A549 (cell line): ENCODE data around the gene C15orf39.

Experiments used
- CEBPB ChIP-seq, 2 experiments: fragments of >200 bp in 1 of 2; sonication (Bioruptor Twin) in 1 of 2; formaldehyde crosslinking in 1 of 2; IDR thresholded peaks; 2 replicates each; pipeline ENCODE4 v1.6.1; 2012 to 2016
- CHD2 ChIP-seq: fragments of 150-350 bp; IDR thresholded peaks from 2 replicates; pipeline ENCODE4 v1.6.1; 2014; ENCODE audit warnings: low read length; ENCODE audit not compliant: partially characterized antibody
- FOXS1 ChIP-seq: fragments of 250-450 bp; sonication (Bioruptor Pico); IDR thresholded peaks from 2 replicates; pipeline ENCODE4 v1.5.0; 2020; ENCODE audit warnings: mild to moderate bottlenecking, moderate library complexity
- KDM1A ChIP-seq: fragments of 200-600 bp; sonication (generic); IDR thresholded peaks from 2 replicates; pipeline ENCODE4 v1.6.1; 2016; ENCODE audit warnings: low read depth, mild to moderate bottlenecking
- NR3C1 ChIP-seq: fragments of >200 bp; sonication (Bioruptor Twin); formaldehyde crosslinking; IDR thresholded peaks from 3 replicates; pipeline ENCODE4 v1.6.1; 2017
- POLR2A ChIP-seq: IDR thresholded peaks from 2 replicates; pipeline ENCODE4 v1.6.1; 2012; ENCODE audit warnings: mild to moderate bottlenecking, low read length
- RARB ChIP-seq: fragments of 250-450 bp; sonication (Bioruptor Pico); IDR thresholded peaks from 2 replicates; pipeline ENCODE4 v1.8.0; 2021; ENCODE audit warnings: mild to moderate bottlenecking, moderate library complexity
- TP53 ChIP-seq: fragments of 250-450 bp; sonication (Bioruptor Pico); IDR thresholded peaks from 2 replicates; pipeline ENCODE4 v1.5.0; 2021; ENCODE audit warnings: mild to moderate bottlenecking, moderate library complexity
- ZSCAN20 ChIP-seq: fragments of 250-450 bp; sonication (Bioruptor Pico); IDR thresholded peaks from 2 replicates; pipeline ENCODE4 v1.8.0; 2022; ENCODE audit warnings: mild to moderate bottlenecking, moderate library complexity
- TF ChIP-seq, protein P1 (sequence below): fragments of >200 bp; sonication (Bioruptor Twin); formaldehyde crosslinking; IDR thresholded peaks from 3 replicates; pipeline ENCODE4 v1.5.1; 2016
- TF ChIP-seq, protein P2 (sequence below): IDR thresholded peaks from 2 replicates; pipeline ENCODE4 v1.6.1; 2012
- TF ChIP-seq, protein P3 (sequence below): fragments of 150-350 bp; IDR thresholded peaks from 2 replicates; pipeline ENCODE4 v1.6.1; 2014; ENCODE audit warnings: low read depth, mild to moderate bottlenecking, low read length
- TF ChIP-seq, protein P4 (sequence below): IDR thresholded peaks from 2 replicates; pipeline ENCODE4 v1.6.1; 2012; ENCODE audit warnings: low read depth, borderline replicate concordance

DNA sequence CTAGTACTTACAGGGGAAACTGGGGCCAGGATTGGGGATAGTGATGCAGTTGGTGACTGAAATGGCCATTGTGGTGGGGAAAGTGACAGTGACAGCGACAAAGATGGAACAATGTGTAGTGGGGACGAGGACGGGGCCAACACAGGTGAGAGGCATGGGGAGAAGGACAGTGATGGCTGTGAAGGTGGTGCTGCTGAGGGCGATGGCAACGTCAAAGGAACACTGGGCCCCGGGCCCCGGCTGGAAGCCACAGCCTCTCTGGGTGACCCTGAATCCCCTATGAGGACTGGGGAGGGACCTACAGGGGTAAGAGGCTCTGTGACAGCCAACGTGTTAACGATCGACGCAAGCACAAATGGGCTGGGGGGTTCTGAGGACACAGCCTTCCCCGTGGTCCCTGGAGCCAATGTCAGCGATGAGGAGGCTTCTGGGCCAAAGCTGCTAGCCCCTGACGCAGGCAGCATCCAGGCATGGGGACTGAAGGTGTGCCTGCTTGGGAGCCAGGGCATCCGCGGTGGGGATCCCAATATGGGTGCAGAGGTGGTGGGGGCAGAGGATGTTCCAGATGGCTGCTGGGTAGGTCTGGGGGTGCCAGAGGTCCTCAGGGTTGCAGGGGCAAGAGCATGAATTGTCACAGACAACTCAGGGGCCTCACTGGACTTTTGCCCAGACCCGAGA is 31.3 kb downstream of the C15orf39 start:
- TF ChIP-seq POLR2A (no peak), KDM1A (no peak), NR3C1 (no peak), CEBPB (IDR thresholded peaks at IDR 0.05) (no peak), CHD2 (no peak), ZSCAN20 (CRISPR knock-in tag) (no peak), FOXS1 (no peak), RARB (CRISPR knock-in tag) (no peak), TP53 (no peak)
- TF ChIP-seq, protein P1, sequence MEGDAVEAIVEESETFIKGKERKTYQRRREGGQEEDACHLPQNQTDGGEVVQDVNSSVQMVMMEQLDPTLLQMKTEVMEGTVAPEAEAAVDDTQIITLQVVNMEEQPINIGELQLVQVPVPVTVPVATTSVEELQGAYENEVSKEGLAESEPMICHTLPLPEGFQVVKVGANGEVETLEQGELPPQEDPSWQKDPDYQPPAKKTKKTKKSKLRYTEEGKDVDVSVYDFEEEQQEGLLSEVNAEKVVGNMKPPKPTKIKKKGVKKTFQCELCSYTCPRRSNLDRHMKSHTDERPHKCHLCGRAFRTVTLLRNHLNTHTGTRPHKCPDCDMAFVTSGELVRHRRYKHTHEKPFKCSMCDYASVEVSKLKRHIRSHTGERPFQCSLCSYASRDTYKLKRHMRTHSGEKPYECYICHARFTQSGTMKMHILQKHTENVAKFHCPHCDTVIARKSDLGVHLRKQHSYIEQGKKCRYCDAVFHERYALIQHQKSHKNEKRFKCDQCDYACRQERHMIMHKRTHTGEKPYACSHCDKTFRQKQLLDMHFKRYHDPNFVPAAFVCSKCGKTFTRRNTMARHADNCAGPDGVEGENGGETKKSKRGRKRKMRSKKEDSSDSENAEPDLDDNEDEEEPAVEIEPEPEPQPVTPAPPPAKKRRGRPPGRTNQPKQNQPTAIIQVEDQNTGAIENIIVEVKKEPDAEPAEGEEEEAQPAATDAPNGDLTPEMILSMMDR, result no peak
- TF ChIP-seq, protein P2, sequence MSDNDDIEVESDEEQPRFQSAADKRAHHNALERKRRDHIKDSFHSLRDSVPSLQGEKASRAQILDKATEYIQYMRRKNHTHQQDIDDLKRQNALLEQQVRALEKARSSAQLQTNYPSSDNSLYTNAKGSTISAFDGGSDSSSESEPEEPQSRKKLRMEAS, result no peak
- TF ChIP-seq, protein P3, sequence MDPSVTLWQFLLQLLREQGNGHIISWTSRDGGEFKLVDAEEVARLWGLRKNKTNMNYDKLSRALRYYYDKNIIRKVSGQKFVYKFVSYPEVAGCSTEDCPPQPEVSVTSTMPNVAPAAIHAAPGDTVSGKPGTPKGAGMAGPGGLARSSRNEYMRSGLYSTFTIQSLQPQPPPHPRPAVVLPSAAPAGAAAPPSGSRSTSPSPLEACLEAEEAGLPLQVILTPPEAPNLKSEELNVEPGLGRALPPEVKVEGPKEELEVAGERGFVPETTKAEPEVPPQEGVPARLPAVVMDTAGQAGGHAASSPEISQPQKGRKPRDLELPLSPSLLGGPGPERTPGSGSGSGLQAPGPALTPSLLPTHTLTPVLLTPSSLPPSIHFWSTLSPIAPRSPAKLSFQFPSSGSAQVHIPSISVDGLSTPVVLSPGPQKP, result no peak
- TF ChIP-seq, protein P4, sequence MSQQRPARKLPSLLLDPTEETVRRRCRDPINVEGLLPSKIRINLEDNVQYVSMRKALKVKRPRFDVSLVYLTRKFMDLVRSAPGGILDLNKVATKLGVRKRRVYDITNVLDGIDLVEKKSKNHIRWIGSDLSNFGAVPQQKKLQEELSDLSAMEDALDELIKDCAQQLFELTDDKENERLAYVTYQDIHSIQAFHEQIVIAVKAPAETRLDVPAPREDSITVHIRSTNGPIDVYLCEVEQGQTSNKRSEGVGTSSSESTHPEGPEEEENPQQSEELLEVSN, result no peak
